Activated CD8-positive, alpha-beta memory T cell treated with anti-CD3 and anti-CD28 coated beads for 36 hours (primary cell): ENCODE results near the gene SUN3. TPM values are rescaled to one million over a fixed set of nuclear protein-coding genes. Genes with fewer than 3 reads are reported as not detected.
"Not testable (repeated sequence)": the region's sequence is repeated elsewhere in the genome, so short reads cannot be mapped to it uniquely, and the experiment has no call there.

Experiments
- CTCF ChIA-PET: fragments of 350-600 bp; sonication (Branson Sonifier 250); formaldehyde crosslinking; loops from one replicate; lab custom pipeline; 2021; ENCODE audit warnings: antibody characterized with exemption; lab: Charles Lee
- POLR2A ChIA-PET: fragments of 350-600 bp; sonication (Branson Sonifier 250); formaldehyde crosslinking; loops from one replicate; lab custom pipeline; 2021; ENCODE audit warnings: antibody characterized with exemption; lab: Charles Lee
- total RNA-seq, 2 experiments: library from RNA; stranded (reverse); gene quantifications; one replicate each; pipeline ENCODE4 v1.2.3, GENCODE V29; 2021

The SUN3 gene
- total RNA-seq, 2 experiments from 2014 or later: not detected

DNA sequence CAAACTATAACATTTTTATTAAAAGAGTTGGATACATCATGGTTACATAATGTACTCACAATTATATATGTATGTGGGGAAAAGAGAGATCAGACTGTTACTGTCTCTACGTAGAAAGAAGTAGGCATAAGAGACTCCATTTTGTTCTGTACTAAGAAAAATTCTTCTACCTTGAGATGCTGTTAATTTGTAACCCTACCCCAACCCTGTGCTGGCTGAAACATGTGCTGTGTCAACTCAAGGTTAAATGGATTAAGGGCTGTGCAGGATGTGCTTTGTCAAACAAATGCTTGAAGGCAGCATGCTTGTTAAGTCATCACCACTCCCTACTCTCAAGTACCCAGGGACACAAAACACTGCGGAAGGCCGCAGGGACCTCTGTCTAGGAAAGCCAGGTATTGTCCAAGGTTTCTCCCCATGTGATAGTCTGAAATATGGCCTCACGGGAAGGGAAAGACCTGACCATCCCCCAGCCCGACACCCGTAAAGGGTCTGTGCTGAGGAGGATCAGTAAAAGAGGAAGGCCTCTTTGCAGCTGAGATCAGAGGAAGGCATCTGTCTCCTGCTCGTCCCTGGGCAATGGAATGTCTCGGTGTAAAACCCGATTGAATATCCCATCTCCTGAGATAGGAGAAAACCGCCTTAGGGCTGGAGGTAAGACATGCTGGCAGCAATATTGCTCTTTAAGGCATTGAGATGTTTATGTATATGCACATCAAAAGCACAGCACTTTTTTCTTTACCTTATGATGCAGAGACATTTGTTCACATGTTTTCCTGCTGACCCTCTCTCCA, 39.1 kb downstream of the SUN3 start:
- CTCF ChIA-PET: interaction anchor here (1.2 to 1.4 kb wide), 2 partner anchors 46 to 114 kb away, joined by 3 read pairs; partner anchors contain the start of gene C7orf57
- POLR2A ChIA-PET: not testable (repeated sequence)

DNA sequence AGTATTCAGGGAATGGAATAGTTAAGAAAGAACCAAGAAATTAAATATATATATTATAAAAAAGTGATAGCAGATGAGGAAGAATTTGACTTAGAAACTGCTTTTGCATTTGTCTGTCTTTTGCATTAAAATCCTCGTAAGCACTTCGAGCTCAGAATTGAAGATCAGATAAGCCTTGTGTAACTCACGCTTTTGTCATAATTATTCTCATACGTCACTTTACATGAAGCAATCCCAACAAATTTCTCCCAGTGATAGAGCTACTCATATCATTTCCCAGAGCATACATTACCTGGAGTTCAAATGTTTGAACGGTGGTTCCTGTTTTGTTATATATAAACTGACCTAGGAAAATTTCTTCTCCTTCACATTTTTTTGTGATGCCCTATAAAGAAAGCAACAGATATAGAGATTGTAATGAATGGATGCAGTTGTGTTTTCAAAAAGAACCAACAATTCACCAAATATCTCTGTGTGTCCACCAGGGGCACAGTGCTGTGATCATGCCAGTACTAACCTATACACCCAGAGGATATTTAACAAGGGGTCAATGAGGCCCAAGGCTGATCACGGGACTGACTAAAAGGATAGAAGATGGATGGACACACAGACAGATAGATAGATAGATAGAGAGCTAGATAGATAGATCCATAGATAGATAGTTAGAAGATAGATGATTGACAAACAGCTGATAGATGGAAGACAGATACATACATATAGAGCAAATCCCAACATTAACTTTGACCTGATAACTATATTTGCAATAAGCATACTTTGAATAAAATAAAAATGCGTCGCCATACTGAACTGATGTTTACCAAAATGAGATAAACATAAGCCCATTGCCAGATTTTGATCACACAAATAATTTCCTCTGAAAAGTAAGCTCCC, 40.2 kb downstream of the SUN3 start:
- CTCF ChIA-PET: interaction anchor here (1.0 to 1.7 kb wide), 5 partner anchors 38 to 121 kb away, joined by 3 to 7 read pairs (median 3); partner anchors contain the start of gene C7orf57
- POLR2A ChIA-PET: no interaction called here

DNA sequence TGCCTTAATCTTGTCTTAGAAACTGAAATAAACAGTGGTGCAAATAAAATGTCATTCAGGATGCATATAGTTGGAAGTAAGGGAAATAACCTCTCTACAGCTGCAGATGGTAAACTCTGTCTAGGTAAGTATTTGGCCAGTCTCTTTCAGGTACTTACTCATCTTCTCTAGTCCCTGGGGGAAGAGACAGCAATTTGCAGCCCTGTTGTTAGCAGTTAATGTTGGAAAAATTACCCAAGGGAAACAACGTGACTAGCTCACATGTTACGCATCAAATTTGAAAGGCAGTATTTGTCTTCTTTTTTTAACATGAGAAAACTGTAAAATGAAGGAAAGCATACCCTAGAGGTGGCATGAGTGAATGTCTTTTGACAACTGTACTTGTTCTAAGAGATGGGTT, 46.3 kb downstream of the SUN3 start:
- CTCF ChIA-PET: interaction anchor here (1.1 to 1.9 kb wide), 4 partner anchors 9 to 127 kb away, joined by 3 to 6 read pairs (median 4); no protein-coding TSS in a partner anchor

DNA sequence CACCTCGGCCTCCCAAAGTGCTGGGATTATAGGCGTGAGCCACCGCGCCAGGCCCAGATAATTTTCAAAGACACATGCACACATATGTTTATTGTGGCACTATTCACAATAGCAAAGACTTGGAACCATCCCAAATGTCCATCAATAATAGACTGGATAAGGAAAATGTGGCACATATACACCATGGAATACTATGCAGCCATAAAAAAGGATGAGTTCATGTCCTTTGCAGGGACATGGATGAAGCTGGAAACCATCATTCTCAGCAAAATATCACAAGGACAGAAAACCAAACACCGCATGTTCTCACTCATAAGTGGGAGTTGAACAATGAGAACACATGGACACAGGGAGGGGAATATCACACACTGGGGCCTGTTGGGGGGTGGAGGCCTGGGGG, 48.3 kb downstream of the SUN3 start:
- CTCF ChIA-PET: interaction anchor here (1.5 kb wide), 1 partner anchor 129 kb away, joined by 4 read pairs; no protein-coding TSS in a partner anchor
- POLR2A ChIA-PET: not testable (repeated sequence)

More for the DNA sequence above, 46.3 kb downstream of the SUN3 start:
- POLR2A ChIA-PET: interaction anchor here (1.0 kb wide), 1 partner anchor 101 kb away, joined by 4 read pairs; no protein-coding TSS in a partner anchor

DNA sequence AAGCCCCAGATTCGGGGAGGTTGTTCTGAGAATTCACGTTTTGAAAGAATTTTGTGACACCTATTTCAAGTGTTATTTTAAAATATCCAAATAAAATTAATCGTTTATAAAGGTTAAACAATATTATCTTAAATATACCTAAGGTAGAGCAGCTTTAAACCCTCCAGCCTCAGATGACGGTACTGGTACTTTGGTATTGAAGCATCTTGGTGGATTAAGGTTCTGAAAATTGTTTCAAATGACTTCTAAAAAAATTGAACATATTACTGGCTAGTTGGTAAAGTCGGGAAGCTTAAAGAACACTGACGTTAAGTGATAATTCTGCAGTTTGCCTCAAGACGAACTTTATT, 49.1 kb downstream of the SUN3 start:
- CTCF ChIA-PET: interaction anchor here (1.5 kb wide), 1 partner anchor 130 kb away, joined by 4 read pairs; no protein-coding TSS in a partner anchor
- POLR2A ChIA-PET: no interaction called here

DNA sequence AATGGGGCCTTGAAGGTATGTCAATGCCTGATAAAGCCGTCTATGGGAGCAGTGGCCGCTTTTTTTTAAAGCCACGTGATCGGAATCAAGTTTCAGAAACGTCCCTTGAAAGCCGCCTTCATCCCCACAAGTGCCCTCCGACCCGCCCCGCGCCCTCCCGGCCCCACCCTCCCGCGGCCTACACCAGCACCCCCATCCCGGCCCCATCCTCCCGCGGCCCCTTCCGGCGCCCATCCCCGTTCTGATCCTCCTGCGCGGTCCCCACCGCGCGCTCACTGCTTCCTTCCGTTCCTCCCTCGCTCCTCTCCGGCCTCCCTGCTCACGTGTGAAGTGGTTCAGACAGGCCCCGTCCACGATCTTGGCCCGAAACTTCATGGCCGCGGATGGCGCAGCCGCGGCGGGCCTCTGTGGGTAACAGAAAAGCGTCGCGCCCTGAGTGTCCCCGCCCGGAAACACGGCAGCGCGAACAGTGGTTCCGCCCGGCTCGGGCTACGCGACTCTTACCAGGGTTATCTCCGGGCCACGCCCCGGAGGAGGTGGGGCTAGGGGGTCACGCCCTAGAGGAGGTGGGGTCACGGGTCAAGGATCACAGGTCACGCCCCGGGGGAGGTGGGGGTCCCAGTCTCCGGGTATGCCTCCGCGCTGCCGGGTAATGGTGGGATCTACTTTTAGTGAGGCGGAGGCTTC, 49.6 kb downstream of the SUN3 start, which contains the start of gene HUS1:
HUS1 (minus strand) TSS at position 471 of the 687 bp plus-strand sequence; CDS start at position 375, 96 bp downstream.
- POLR2A ChIA-PET: no interaction called here
- CTCF ChIA-PET: interaction anchor here (1.2 to 1.6 kb wide), 3 partner anchors 13 to 131 kb away, joined by 4 to 11 read pairs (median 4); no protein-coding TSS in a partner anchor

DNA sequence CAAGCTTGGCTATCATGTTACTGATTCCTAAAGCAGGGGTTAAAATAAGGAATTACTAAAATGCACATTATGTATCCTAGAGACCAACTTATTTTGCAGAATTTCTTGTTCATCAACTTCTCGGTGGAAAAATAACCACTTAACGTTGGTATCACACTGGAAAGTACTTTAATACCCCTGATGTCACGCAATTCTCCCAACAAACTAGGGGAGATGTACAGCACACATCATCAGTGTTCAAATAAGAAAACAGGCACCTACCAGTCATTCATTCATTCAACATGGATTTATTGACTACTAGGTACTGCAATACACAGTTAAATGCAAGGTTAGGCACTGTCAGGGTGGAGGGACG, 50.1 kb downstream of the SUN3 start:
- POLR2A ChIA-PET: no interaction called here

DNA sequence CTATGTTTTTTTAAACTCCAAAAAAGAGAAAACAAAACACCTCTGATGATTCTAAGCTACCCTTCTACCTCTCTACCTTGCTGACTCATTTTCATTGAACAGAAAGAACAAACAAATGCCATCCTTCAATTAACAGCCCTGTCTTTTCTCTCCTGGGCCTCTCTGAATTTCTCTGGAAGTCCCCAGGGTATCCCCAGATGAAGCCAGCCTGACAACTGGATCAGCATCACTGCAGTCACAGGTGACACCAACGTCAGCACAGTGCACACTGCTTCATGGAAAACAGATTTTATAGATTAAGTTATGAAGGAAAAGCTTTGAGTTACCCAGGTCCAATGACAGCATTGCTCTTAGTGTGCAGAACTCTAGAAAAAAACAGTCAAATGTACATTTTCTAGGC, 55.2 kb downstream of the SUN3 start:
- POLR2A ChIA-PET: no interaction called here
- CTCF ChIA-PET: interaction anchor here (1.1 kb wide), 1 partner anchor 29 kb away, joined by 3 read pairs; no protein-coding TSS in a partner anchor

More for the DNA sequence above, 50.1 kb downstream of the SUN3 start:
- CTCF ChIA-PET: interaction anchor here (1.2 to 1.6 kb wide), 2 partner anchors 13 to 131 kb away, joined by 4 to 11 read pairs; no protein-coding TSS in a partner anchor

DNA sequence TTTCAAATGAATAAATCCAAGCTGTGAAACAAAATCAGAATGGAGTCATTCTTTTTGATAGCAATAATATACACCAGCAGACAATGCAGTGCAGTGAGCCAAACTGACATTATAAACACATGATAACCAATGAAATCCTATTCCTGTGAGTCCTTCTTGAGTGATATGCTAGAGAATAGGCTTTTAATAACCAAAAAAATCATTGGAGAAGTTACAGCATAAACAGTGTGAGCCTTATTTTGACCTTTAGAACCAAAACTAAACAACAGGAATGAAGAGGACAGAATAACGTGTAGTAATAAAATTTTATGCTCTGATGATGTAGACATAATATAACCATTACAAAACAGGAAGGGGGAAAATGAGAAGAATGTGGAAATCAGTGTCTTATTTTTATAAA, 58.1 kb downstream of the SUN3 start:
- CTCF ChIA-PET: no interaction called here
- POLR2A ChIA-PET: no interaction called here

DNA sequence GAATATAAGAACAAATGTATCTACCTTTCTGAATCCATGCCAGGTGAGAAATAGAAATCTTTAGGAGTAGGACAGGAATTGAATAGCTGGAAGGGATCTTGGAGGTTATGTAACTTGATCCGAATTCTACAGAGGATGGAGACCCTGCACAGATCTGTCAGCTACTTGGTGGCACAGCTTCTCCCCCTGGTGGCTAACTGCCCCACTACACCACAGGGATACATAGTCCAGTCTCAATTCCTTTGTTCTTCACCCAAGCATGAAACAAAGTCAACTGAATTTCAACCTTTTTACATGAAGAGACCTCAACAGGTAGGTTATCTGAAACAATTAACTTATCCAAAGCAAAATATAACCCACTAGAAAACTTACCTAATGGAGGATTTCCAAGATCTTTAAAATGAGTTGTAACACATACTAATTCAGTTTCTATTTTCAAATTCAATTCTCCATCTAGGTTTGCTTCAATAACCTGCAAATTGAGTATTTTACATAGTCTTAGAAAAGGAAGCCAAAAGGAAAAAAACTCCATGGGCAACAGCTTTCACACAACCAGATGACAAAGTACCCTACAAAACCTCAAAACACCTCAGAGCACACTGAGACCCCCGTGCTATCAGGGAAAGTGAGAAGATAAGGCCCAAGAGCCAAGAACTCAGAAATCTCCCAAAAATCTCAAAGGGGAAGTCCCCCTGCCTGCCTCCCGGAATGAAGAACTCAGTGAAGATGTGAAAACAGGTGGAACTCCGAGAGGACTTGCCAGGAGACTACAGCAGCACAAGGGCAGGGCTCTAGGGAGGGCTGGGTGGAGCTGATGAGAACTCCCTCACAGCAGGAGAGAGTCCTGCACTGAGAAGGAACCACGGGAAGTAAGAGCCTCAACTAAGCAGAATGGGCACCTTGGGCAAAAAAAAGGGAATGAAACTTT, 59.8 kb downstream of the SUN3 start:
- CTCF ChIA-PET: interaction anchor here (0.7 to 1.2 kb wide), 4 partner anchors 24 to 186 kb away, joined by 4 to 7 read pairs (median 4); no protein-coding TSS in a partner anchor

DNA sequence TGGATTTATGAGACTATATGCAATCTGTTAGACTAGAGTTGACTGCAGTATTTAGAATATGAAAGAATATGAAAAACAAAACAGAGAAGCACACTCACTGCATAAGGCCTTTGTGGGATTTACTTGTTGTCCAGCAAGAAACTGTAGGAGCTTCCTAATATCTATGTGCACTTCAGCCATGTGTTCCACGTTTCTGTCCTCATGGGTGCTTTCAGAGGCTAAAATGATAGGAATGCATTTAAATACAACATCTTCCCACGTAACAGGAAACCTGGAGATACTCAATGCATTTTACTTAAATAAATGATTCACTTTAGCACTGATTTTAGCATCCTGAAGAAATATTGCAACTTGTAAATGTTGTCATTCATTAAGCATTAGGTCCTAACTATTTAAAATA, 61.2 kb downstream of the SUN3 start:
- ChIA-PET POLR2A (interaction anchor here (0.6 kb wide), 1 partner anchor 96 kb away, joined by 4 read pairs; no protein-coding TSS in a partner anchor), CTCF (interaction anchor here (0.6 to 1.4 kb wide), 2 partner anchors 32 to 142 kb away, joined by 3 to 6 read pairs; no protein-coding TSS in a partner anchor)

More for the DNA sequence above, 59.8 kb downstream of the SUN3 start:
- POLR2A ChIA-PET: no interaction called here

DNA sequence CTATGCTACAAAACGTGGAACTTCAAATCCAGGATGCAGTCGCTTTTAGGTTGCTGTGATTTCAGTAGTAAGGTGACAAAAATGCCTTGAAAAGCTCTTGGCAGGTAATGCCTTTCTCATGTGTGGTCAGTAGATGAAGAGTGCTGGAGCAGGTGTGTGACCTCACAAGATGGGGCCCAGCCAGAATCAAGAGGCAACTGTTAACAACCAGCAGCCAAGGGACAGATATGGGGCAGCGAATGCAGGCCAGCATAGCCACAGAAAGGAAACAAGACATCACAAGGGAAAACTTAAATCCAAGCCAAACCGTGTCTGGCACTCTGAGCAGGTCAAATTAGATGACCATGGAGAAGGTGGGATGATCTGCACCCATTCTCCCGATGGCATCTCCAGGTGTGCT, 61.8 kb downstream of the SUN3 start:
- POLR2A ChIA-PET: interaction anchor here (0.6 kb wide), 2 partner anchors 11 to 95 kb away, joined by 3 to 4 read pairs; no protein-coding TSS in a partner anchor
- CTCF ChIA-PET: interaction anchor here (0.6 to 1.4 kb wide), 2 partner anchors 32 to 142 kb away, joined by 3 to 6 read pairs; no protein-coding TSS in a partner anchor

DNA sequence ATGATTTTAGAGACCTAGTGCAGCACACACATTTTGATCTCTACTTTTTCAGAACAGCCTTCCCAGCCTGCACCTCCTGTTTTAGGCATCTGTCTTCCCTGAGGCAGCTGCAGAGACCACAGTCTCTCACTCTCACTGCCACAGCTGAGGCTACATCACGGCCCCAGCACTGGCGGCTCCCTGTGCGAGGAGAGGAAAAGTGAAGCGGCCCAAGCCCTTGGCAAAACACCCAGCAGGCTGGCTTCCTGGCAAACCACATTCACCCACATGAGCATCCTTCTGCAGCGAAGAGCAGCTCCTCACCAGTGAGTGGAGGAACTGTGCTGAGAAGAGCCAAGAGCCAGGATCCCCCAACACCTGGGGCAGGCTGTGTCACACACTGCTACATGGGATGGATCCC, 63.5 kb downstream of the SUN3 start:
- ChIA-PET CTCF (interaction anchor here (1.6 kb wide), 1 partner anchor 163 kb away, joined by 3 read pairs; no protein-coding TSS in a partner anchor), POLR2A (no interaction called here)

DNA sequence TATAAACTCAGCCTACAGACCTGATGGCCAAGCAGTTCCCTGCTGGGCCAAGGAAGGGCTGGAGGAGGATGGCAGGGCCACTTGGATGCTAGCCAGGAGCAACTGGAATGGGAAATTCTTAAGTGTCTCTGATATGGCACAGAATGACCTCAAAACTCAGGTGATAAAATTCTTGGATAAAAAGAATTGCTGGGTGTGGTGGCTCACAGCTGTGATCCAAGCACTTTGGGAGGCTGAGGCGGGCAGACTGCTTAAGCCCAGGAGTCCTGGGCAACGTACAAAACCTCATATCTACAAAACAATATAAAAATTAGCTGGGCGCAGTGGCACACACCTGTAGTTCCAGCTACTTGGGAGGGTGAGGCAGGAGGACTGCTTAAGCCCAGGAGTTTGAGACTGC, 66.6 kb downstream of the SUN3 start:
- ChIA-PET CTCF (no interaction called here), POLR2A (no interaction called here)

DNA sequence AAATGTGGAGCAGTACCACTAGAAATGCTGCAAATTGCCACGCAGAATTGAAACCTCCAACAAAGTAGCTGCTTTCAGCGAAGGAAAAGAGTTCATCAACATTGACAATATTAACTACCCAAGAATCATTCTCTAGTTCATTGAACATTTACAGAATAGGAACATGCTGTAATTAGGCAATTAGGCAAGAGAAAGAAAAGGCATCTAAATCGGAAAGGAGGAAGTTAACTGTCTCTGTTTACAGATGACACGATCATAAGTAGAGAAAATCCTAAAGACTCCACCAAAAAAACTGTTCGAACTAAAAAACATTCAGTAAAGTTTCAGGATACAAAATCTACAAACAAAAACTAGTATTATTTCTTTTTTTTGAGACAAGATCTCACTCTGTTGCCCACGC, 71.8 kb downstream of the SUN3 start:
- CTCF ChIA-PET: interaction anchor here (1.1 kb wide), 1 partner anchor 12 kb away, joined by 5 read pairs; no protein-coding TSS in a partner anchor

DNA sequence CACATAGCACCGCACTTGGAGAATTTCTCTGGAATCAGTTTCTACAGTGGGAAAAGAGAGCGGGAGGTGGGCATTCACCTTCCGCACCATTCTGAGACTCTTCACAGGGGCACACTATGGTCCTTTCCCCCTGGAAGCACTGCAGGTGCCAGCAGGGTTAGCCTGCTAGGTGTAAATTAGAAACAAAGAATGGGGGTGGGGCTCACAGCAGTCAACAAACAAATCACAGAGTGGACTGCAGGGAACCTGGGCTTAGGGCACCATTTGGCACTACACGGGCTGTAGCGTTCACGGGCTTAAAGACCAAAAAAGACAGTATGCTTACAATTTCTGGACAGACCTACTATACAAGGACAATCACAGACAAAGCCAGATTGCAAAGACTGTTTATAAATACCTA, 72.7 kb downstream of the SUN3 start:
- CTCF ChIA-PET: no interaction called here

More for the DNA sequence above, 71.8 kb downstream of the SUN3 start:
- POLR2A ChIA-PET: no interaction called here

DNA sequence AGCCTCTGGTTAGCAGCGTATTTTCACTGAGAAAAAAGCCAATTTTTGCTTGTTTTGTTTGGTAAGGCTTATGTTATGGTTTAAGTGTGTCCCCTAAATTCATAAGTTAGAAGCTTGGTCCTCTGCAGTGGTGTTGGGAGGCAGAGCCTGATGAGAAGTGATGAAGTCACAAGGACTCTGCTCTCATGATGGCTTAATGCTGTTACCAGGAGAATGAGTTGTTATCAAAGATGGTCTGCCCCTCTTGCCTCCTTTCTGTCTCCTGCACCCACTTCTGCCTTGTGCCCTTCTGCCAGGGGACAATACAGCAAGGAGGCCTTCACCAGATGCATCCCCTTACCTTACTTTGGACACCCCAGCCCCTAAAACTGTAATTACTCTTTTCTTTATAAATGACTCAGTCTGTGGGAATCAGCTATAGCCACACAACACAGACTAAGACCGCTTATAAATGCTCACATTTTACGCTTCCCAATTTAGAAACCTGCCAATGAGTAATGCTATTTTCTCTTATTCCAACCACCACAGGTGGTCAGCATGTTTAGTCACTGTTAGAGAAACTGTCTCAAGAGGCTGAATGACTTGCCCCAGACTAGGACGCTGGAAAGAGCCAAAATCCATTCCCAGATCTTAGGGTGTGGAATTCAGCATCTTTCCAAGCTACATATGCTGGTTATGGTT, 74.5 kb downstream of the SUN3 start:
- ChIA-PET CTCF (no interaction called here), POLR2A (no interaction called here)

More for the DNA sequence above, 72.7 kb downstream of the SUN3 start:
- POLR2A ChIA-PET: no interaction called here
